Measurements from ENCODE around the gene FSIP1.
A peak's percentile ranks its signal among the peaks of the same experiment; 100 is the strongest.

FSIP1 gene

GRCh38 chr15:39641191-39641889 lies 141.3 kb downstream of the FSIP1 start:
- peak; percentile 61 for DNase-seq

- DNase-seq: no peak
Measured at GRCh38 chr15:39640665-39641064, 142.0 kb downstream of the FSIP1 start.

GRCh38 chr15:39639037-39639436 lies 143.6 kb downstream of the FSIP1 start:
- no peak for DNase-seq

GRCh38 chr15:39638041-39638440 lies 144.6 kb downstream of the FSIP1 start:
- no peak for DNase-seq

GRCh38 chr15:39631357-39631756 lies 151.3 kb downstream of the FSIP1 start:
- DNase-seq: no peak

- no peak for DNase-seq
Measured at GRCh38 chr15:39629906-39630305, 152.7 kb downstream of the FSIP1 start.

GRCh38 chr15:39629371-39629770 lies 153.3 kb downstream of the FSIP1 start:
- DNase-seq: peak; percentile 76

GRCh38 chr15:39628546-39629257 lies 153.9 kb downstream of the FSIP1 start:
- DNase-seq: no peak

GRCh38 chr15:39628144-39628508 lies 154.5 kb downstream of the FSIP1 start:
- no peak for DNase-seq

GRCh38 chr15:39627451-39628143 lies 155.0 kb downstream of the FSIP1 start:
- no peak for DNase-seq

- no peak for DNase-seq
Measured at GRCh38 chr15:39625856-39626255, 156.8 kb downstream of the FSIP1 start.

- no peak for DNase-seq
Measured at GRCh38 chr15:39625451-39625850, 157.2 kb downstream of the FSIP1 start.

- DNase-seq: peak; percentile 89
Measured at GRCh38 chr15:39624806-39625205, 157.8 kb downstream of the FSIP1 start.

GRCh38 chr15:39623529-39623931 lies 159.1 kb downstream of the FSIP1 start:
- DNase-seq: peak; percentile 81

GRCh38 chr15:39622660-39623516 lies 159.8 kb downstream of the FSIP1 start:
- DNase-seq: no peak

- DNase-seq: no peak
Measured at GRCh38 chr15:39621976-39622375, 160.7 kb downstream of the FSIP1 start.

GRCh38 chr15:39621210-39621609 lies 161.4 kb downstream of the FSIP1 start:
- DNase-seq: no peak

GRCh38 chr15:39618063-39618823 lies 164.4 kb downstream of the FSIP1 start:
- DNase-seq: no peak

- DNase-seq: no peak
Measured at GRCh38 chr15:39616731-39617455, 165.7 kb downstream of the FSIP1 start.

- no peak for DNase-seq
Measured at GRCh38 chr15:39613861-39614260, 168.8 kb downstream of the FSIP1 start.

GRCh38 chr15:39613271-39613670 lies 169.4 kb downstream of the FSIP1 start:
- DNase-seq: no peak

- no peak for DNase-seq
Measured at GRCh38 chr15:39610665-39611064, 172.0 kb downstream of the FSIP1 start.
